HEK293 (cell line): ENCODE measurements around the gene B4GALT1.
A peak's percentile ranks its signal among the peaks of the same experiment; 100 is the strongest.

Source experiments
- CTCF ChIA-PET: fragments of 350-600 bp; formaldehyde crosslinking; extraction: SDS; loops from one replicate; lab custom pipeline; 2021; ENCODE audit warnings: antibody characterized with exemption; lab: Yijun Ruan, JAX
- POLR2A ChIA-PET: fragments of 300-600 bp; formaldehyde crosslinking; extraction: SDS; loops from one replicate; lab custom pipeline; 2020; ENCODE audit warnings: antibody characterized with exemption, inconsistent platforms; lab: Yijun Ruan, JAX
- H3K27ac ChIP-seq: fragments of 200-500 bp; sonication (Bioruptor generic); 2 replicates; pipeline ENCODE4 v1.5.1; 2014; ENCODE audit warnings: low read depth, low read length, control low read depth, inconsistent platforms; ENCODE audit errors: extremely low read depth
- H3K36me3 ChIP-seq, 2 experiments: fragments of 200-500 bp in 1 of 2; sonication (Bioruptor generic) in 1 of 2; 1 replicate in 1 of 2; 2 replicates in 1 of 2; pipeline ENCODE4 v1.5.1; 2014 to 2017; ENCODE audit warnings: inconsistent platforms in 2 of 2, low read length in 2 of 2; ENCODE audit not compliant: control insufficient read depth in 2 of 2, insufficient read depth in 1 of 2
- H3K4me1 ChIP-seq: fragments of 200-500 bp; sonication (Bioruptor generic); 2 replicates; pipeline ENCODE4 v1.5.1; 2014; ENCODE audit warnings: mild to moderate bottlenecking, low read length, inconsistent platforms; ENCODE audit not compliant: control insufficient read depth, insufficient read depth
- H3K4me3 ChIP-seq: 2 replicates; pipeline ENCODE4 v1.5.1; 2011; ENCODE audit warnings: low read depth, mild to moderate bottlenecking, control low read depth, low read length, moderate library complexity
- H3K9me3 ChIP-seq: fragments of 200-500 bp; sonication (Bioruptor generic); 2 replicates; pipeline ENCODE4 v1.5.1; 2014; ENCODE audit warnings: low read depth, low read length, inconsistent platforms; ENCODE audit not compliant: control insufficient read depth, insufficient read depth
- PRDM6 ChIP-seq: fragments of 450-650 bp; formaldehyde crosslinking; IDR thresholded peaks from 2 replicates; pipeline ENCODE4 v1.5.1; 2017; ENCODE audit warnings: missing biosample characterization, missing genetic modification characterization
- SALL2 ChIP-seq: fragments of 450-650 bp; formaldehyde crosslinking; IDR thresholded peaks from 2 replicates; pipeline ENCODE4 v1.5.0; 2017; ENCODE audit warnings: missing biosample characterization, mild to moderate bottlenecking, missing genetic modification characterization, borderline replicate concordance
- ZBTB10 ChIP-seq: fragments of 450-650 bp; formaldehyde crosslinking; IDR thresholded peaks from 2 replicates; pipeline ENCODE4 v1.5.1; 2016; ENCODE audit warnings: missing biosample characterization, missing genetic modification characterization
- ZBTB17 ChIP-seq: fragments of 450-650 bp; formaldehyde crosslinking; IDR thresholded peaks from 2 replicates; pipeline ENCODE4 v1.5.1; 2016; ENCODE audit warnings: missing biosample characterization, missing genetic modification characterization
- ZBTB20 ChIP-seq: fragments of 450-650 bp; formaldehyde crosslinking; IDR thresholded peaks from 2 replicates; pipeline ENCODE4 v1.5.1; 2016; ENCODE audit warnings: missing biosample characterization, missing genetic modification characterization
- ZBTB6 ChIP-seq: fragments of 450-650 bp; formaldehyde crosslinking; IDR thresholded peaks from 2 replicates; pipeline ENCODE4 v1.5.1; 2017; ENCODE audit warnings: missing biosample characterization, missing genetic modification characterization
- ZIC2 ChIP-seq: fragments of 450-650 bp; formaldehyde crosslinking; IDR thresholded peaks from 2 replicates; pipeline ENCODE4 v1.5.1; 2016; ENCODE audit warnings: missing biosample characterization, missing genetic modification characterization
- ZNF133 ChIP-seq: fragments of 450-650 bp; formaldehyde crosslinking; IDR thresholded peaks from 2 replicates; pipeline ENCODE4 v1.5.1; 2016; ENCODE audit warnings: missing biosample characterization, missing genetic modification characterization
- ZNF175 ChIP-seq: fragments of 450-650 bp; formaldehyde crosslinking; IDR thresholded peaks from 2 replicates; pipeline ENCODE4 v1.5.1; 2016; ENCODE audit warnings: missing biosample characterization, missing genetic modification characterization
- ZNF18 ChIP-seq: fragments of 450-650 bp; formaldehyde crosslinking; IDR thresholded peaks from 2 replicates; pipeline ENCODE4 v1.5.1; 2016; ENCODE audit warnings: missing biosample characterization, missing genetic modification characterization
- ZNF23 ChIP-seq: fragments of 450-650 bp; formaldehyde crosslinking; IDR thresholded peaks from 2 replicates; pipeline ENCODE4 v1.5.1; 2016; ENCODE audit warnings: missing biosample characterization, missing genetic modification characterization, borderline replicate concordance
- ZNF24 ChIP-seq: fragments of 450-650 bp; formaldehyde crosslinking; IDR thresholded peaks from 2 replicates; pipeline ENCODE4 v1.5.1; 2016; ENCODE audit warnings: missing biosample characterization, missing genetic modification characterization
- ZNF335 ChIP-seq: fragments of 450-650 bp; formaldehyde crosslinking; conservative IDR thresholded peaks from 2 replicates; pipeline ENCODE4 v1.5.1; 2016; ENCODE audit warnings: missing biosample characterization, missing genetic modification characterization
- ZNF404 ChIP-seq: fragments of 450-650 bp; formaldehyde crosslinking; IDR thresholded peaks from 2 replicates; pipeline ENCODE4 v1.5.1; 2017; ENCODE audit warnings: missing biosample characterization, missing genetic modification characterization
- ZNF510 ChIP-seq: fragments of 450-650 bp; formaldehyde crosslinking; IDR thresholded peaks from 2 replicates; pipeline ENCODE4 v1.5.1; 2018; ENCODE audit warnings: mild to moderate bottlenecking, missing genetic modification characterization, missing biosample characterization; ENCODE audit not compliant: insufficient replicate concordance
- ZNF600 ChIP-seq: fragments of 450-650 bp; formaldehyde crosslinking; IDR thresholded peaks from 2 replicates; pipeline ENCODE4 v1.5.1; 2016; ENCODE audit warnings: missing biosample characterization, missing genetic modification characterization
- ZNF629 ChIP-seq: fragments of 450-650 bp; formaldehyde crosslinking; IDR thresholded peaks from 2 replicates; pipeline ENCODE4 v1.5.1; 2017; ENCODE audit warnings: missing biosample characterization, missing genetic modification characterization
- ZNF768 ChIP-seq: fragments of 450-650 bp; formaldehyde crosslinking; IDR thresholded peaks from 2 replicates; pipeline ENCODE4 v1.5.1; 2018; ENCODE audit warnings: missing biosample characterization, mild to moderate bottlenecking, missing genetic modification characterization
- ZNF777 ChIP-seq: fragments of 450-650 bp; formaldehyde crosslinking; IDR thresholded peaks from 2 replicates; pipeline ENCODE4 v1.5.1; 2017; ENCODE audit warnings: missing biosample characterization, missing genetic modification characterization, borderline replicate concordance
- ZNF843 ChIP-seq: fragments of 450-650 bp; formaldehyde crosslinking; IDR thresholded peaks from 2 replicates; pipeline ENCODE4 v1.5.1; 2016; ENCODE audit warnings: missing biosample characterization, missing genetic modification characterization
- ZSCAN23 ChIP-seq: fragments of 450-650 bp; formaldehyde crosslinking; IDR thresholded peaks from 2 replicates; pipeline ENCODE4 v1.5.1; 2016; ENCODE audit warnings: missing biosample characterization, missing genetic modification characterization
- TF ChIP-seq, protein P1 (sequence below): fragments of 450-650 bp; formaldehyde crosslinking; IDR thresholded peaks from 2 replicates; pipeline ENCODE4 v1.5.1; 2016; ENCODE audit warnings: missing biosample characterization, missing genetic modification characterization

Gene B4GALT1

DNA sequence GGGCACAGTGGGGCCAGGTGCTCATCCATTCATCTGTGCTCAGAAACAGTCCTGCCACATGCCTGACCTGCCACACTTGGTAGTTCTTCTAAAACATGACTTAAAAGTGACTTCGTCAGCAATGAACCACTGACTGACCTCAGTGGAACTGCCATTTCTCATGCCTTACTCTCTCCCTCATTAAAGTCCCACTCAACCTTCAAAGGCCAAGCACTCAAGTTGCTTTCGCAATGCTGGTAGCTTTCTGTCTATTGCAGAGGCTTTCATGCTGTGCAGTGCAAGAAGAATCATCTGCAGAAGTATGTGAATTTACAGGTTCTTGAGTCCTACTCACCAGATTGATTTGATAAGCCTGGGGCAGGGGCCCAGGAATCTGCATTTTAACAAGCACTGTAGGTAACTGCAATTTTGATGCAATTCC is 23.9 kb downstream of the B4GALT1 start:
- TF ChIP-seq ZNF23 (no peak), ZNF510 (tag by site-specific recombination) (no peak), ZNF133 (tag by site-specific recombination) (no peak), ZIC2 (tag by site-specific recombination) (0 out of 2 replicates have a peak, but pooled peaks have one; percentile 9), ZBTB10 (tag by site-specific recombination) (no peak), ZSCAN23 (tag by site-specific recombination) (no peak), SALL2 (tag by site-specific recombination) (no peak), ZNF404 (tag by site-specific recombination) (no peak), ZNF335 (tag by site-specific recombination) (no peak), ZBTB20 (tag by site-specific recombination) (peak; percentile 77), PRDM6 (no peak), ZNF175 (no peak), ZBTB17 (tag by site-specific recombination) (peak; percentile 43), ZNF600 (tag by site-specific recombination) (0 out of 2 replicates have a peak, but pooled peaks have one; percentile 14), ZNF629 (tag by site-specific recombination) (no peak), ZNF777 (tag by site-specific recombination) (no peak), ZBTB6 (tag by site-specific recombination) (no peak), ZNF843 (tag by site-specific recombination) (no peak), ZNF768 (no peak), ZNF18 (tag by site-specific recombination) (no peak), ZNF24 (no peak)
- TF ChIP-seq, protein P1, sequence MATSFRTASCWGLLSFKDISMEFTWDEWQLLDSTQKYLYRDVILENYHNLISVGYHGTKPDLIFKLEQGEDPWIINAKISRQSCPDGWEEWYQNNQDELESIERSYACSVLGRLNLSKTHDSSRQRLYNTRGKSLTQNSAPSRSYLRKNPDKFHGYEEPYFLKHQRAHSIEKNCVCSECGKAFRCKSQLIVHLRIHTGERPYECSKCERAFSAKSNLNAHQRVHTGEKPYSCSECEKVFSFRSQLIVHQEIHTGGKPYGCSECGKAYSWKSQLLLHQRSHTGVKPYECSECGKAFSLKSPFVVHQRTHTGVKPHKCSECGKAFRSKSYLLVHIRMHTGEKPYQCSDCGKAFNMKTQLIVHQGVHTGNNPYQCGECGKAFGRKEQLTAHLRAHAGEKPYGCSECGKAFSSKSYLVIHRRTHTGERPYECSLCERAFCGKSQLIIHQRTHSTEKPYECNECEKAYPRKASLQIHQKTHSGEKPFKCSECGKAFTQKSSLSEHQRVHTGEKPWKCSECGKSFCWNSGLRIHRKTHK (tag by site-specific recombination): no peak
- H3K27ac ChIP-seq: no peak overlapping the region
- H3K4me1 ChIP-seq: peaks cover 6% of the 10 kb centered on the region; the same call in 1 of the 2 replicates
- ChIA-PET CTCF (interaction anchor here (0.6 kb wide), 1 partner anchor 10 kb away, joined by 5 read pairs; no protein-coding TSS in a partner anchor), POLR2A (no interaction called here)
- H3K4me3 ChIP-seq: no peak overlapping the region
- H3K36me3 ChIP-seq: no peaks in the 10 kb centered on the region
- H3K9me3 ChIP-seq: no peaks in the 10 kb centered on the region
